NB4 (cell line): ENCODE data around the gene ATXN1.

ENCODE experiments used
- DNase-seq: peaks from one replicate; pipeline ENCODE4 v3.0.0; 2010; ENCODE audit warnings: low read depth
- H3K4me3 ChIP-seq: one replicate; pipeline ENCODE4 v1.5.1; 2011; ENCODE audit warnings: mild to moderate bottlenecking, low read depth, low read length, moderate library complexity
- MYC ChIP-seq: IDR thresholded peaks from 2 replicates; pipeline ENCODE4 v1.6.1; 2011; ENCODE audit warnings: low read depth, low read length
- POLR2A ChIP-seq: IDR thresholded peaks from 2 replicates; pipeline ENCODE4 v1.6.1; 2011; ENCODE audit warnings: mild to moderate bottlenecking; ENCODE audit not compliant: insufficient read length; ENCODE audit errors: extremely low read depth
- TF ChIP-seq, protein P1 (sequence below): IDR thresholded peaks from 2 replicates; pipeline ENCODE4 v1.6.1; 2011; ENCODE audit warnings: low read depth, low read length
- TF ChIP-seq, protein P2 (sequence below): IDR thresholded peaks from one replicate; pipeline ENCODE4 v1.5.1; 2012; ENCODE audit warnings: low read depth, low read length

ATXN1 gene

DNA sequence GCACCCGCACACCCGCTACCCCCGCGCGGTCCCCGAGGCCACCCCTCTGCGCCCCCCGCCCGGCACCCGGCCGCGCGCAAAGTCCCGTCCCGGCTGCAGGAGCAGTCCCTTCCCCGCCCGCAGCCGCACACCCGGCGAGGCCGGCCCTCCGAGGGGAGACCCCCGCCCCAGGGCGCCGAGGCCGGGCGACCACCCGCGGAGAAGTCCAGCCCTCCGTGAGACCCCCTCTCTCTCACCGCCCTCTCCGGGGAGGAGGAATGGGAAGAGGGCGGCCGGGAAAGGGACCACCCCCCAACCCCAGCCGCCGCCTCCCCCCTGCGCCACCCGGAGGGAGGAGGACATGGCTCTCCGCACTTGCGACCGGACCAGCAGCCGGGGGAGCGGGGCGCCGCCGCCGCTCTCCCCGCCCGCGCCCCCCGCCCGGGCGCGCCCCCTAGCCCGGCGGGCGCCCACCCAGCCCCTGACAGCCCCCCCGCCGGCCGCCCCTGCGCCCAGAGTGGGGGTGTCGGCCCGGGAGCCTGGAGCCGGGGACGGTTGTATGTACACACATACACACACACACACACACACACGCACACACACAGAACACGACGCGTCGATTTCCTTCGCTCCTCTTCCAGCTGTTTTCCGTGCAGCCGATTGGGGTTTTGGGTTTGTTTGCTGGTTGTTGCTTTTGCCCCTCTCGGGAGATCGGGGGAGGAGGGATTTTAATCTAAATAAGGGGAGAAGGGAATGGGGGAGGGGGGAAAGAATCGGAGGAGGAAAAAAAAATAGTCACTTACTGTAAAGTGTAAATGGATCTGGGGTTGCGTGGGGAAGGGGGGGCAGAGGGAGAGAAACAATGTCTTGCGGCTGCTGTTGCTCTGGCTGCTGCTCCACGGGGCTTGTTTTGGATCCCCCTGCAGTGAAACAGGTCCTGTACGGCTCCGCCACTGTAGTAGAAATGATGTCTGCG lies at the start of gene ATXN1:
ATXN1 (minus strand) TSS at position 945 of the 955 bp plus-strand sequence.
- DNase-seq = peak; percentile 59
- TF ChIP-seq, protein P1, sequence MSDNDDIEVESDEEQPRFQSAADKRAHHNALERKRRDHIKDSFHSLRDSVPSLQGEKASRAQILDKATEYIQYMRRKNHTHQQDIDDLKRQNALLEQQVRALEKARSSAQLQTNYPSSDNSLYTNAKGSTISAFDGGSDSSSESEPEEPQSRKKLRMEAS = no peak
- TF ChIP-seq POLR2A (peak; percentile 19), MYC (no peak; the same call in 1 of the 2 replicates)
- TF ChIP-seq, protein P2, sequence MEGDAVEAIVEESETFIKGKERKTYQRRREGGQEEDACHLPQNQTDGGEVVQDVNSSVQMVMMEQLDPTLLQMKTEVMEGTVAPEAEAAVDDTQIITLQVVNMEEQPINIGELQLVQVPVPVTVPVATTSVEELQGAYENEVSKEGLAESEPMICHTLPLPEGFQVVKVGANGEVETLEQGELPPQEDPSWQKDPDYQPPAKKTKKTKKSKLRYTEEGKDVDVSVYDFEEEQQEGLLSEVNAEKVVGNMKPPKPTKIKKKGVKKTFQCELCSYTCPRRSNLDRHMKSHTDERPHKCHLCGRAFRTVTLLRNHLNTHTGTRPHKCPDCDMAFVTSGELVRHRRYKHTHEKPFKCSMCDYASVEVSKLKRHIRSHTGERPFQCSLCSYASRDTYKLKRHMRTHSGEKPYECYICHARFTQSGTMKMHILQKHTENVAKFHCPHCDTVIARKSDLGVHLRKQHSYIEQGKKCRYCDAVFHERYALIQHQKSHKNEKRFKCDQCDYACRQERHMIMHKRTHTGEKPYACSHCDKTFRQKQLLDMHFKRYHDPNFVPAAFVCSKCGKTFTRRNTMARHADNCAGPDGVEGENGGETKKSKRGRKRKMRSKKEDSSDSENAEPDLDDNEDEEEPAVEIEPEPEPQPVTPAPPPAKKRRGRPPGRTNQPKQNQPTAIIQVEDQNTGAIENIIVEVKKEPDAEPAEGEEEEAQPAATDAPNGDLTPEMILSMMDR = no peak
- H3K4me3 ChIP-seq = peak within 1 kb of the TSS; percentile 86

DNA sequence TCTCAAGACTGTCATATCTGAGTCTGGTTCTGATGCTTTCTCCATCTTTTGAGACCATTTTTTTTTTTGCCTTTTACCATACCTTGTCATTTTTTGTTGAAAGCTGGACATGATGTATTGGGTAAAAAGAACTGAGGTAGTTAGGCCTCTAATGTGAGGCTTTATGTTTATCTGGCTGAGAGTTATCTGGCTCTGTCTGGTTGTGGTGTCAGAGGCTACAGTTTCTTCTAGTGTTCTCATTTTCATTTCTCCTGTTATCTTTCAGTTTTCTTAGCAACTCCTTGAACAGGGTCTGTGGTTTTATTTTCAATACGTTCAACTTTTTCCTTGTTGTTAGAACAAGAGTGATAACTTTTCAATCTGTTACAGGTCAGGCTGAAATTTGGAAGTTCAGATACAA lies 49.2 kb upstream of the ATXN1 start:
- no peak for DNase-seq
- TF ChIP-seq, protein P2 = no peak
- TF ChIP-seq POLR2A = no peak
- TF ChIP-seq MYC = no peak
- TF ChIP-seq, protein P1 = no peak
- H3K4me3 ChIP-seq = no peak overlapping the region

DNA sequence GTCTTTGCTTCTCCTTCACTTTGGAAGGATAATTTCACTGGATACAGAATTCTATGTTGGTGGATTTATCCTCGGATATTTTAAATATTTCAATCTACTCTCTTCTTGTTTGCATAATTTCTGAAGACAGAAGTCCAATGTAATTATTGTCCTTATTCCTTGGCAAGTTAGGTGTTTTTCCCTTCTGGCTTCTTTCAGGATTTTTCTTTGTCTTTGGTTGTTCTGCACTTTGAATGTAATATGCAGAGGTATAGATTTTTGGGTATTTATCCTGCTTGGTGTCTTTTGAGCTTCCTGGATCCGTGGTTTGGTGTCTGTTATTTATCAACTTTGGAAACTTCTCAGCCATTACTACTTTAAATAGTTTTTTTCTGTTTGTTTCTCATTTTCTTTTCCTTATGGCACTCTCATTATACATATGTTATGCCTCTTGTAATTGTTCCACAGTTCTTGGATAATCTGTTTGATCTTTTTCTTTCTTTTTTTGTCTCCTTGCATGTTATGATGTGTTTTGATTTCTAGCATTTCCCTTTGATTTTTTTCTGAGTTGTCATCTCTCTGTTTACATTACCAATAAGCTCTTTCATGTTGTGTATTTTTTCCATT lies 48.6 kb upstream of the ATXN1 start:
- no peak for DNase-seq
- H3K4me3 ChIP-seq = no peak overlapping the region
- TF ChIP-seq, protein P2 = no peak
- TF ChIP-seq POLR2A = no peak
- TF ChIP-seq, protein P1 = no peak
- no peak for TF ChIP-seq MYC

DNA sequence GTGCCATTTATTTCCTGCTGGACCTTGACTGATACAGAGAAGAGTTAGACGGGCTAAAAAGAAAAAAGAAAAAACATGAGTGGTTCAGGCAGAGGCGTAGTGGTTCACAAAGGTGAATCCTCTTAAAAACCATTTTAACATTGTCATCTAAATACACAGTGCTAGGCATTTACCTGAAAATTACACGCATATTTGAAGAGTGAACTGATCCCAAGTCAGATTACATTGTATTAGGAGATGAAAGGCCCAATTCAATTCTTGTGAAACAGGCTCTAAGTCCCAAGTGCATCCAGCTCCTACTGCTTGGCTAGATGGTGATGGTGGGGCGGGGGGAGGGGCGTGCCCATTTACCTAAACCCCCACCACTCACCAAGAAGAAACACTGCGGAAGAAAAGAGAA lies 46.7 kb upstream of the ATXN1 start:
- TF ChIP-seq MYC (no peak), POLR2A (no peak)
- TF ChIP-seq, protein P1 = no peak
- TF ChIP-seq, protein P2 = no peak
- no peak for DNase-seq
- H3K4me3 ChIP-seq = no peak overlapping the region

DNA sequence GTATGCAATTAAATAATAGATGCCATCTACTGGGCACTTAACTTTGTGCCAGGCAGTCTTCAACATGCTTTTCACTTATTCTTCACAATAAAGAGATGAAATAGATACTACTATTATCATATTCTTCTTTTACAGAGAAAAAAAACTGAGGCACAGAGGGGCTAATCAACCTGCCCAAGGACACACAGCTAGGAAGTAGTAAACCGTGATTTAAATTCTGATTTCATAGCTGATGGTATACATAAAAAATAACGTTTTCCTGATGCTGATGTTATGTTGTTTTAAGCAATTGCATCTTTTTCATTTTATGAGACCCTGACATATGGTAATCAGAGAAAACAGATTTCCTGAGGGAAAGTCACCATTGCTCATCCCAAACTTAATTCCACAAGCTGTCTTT lies 45.1 kb upstream of the ATXN1 start:
- no peak for DNase-seq
- TF ChIP-seq, protein P1 = no peak
- no peak for TF ChIP-seq POLR2A
- TF ChIP-seq, protein P2 = no peak
- TF ChIP-seq MYC = no peak
- no peak overlapping the region for H3K4me3 ChIP-seq
